ENCODE results near the gene METTL26. TPM values are rescaled to one million over a fixed set of nuclear protein-coding genes. Genes with fewer than 3 reads are reported as not detected.
A peak's percentile ranks its signal among the peaks of the same experiment; 100 is the strongest.

Gene METTL26
- total and polyA plus RNA-seq, 9 of the 15 experiments (the other 6 are each of a cell fraction or from before 2014, with no cell fraction given): 7.3 to 262 (median 80.9) TPM

- TF ChIP-seq DEAF1 (CRISPR knock-in tag; IDR thresholded peaks at IDR 0.05): no peak
- TF ChIP-seq L3MBTL2 (IDR thresholded peaks at IDR 0.05): peak; percentile 89
- TF ChIP-seq TFAP4 (CRISPR knock-in tag; IDR thresholded peaks at IDR 0.05; ENCODE audit: borderline replicate concordance): peak; percentile 43; the same call in 1 of the 2 replicates
- TF ChIP-seq PHF8 (IDR thresholded peaks at IDR 0.05; ENCODE audit: borderline replicate concordance, low read length): peak; percentile 34; the same call in 1 of the 2 replicates
- peak; percentile 90 for TF ChIP-seq VEZF1 (CRISPR knock-in tag; IDR thresholded peaks at IDR 0.05)
- peak; percentile 28; the same call in 1 of the 2 replicates for TF ChIP-seq KAT7 (CRISPR knock-in tag; IDR thresholded peaks at IDR 0.05; ENCODE audit: borderline replicate concordance)
- TF ChIP-seq NFRKB (IDR thresholded peaks at IDR 0.05; ENCODE audit: low read depth): no peak
- no peak for TF ChIP-seq ZNF695 (CRISPR knock-in tag; IDR thresholded peaks at IDR 0.05)
- TF ChIP-seq ELF2 (CRISPR knock-in tag; IDR thresholded peaks at IDR 0.05): peak; percentile 60; the same call in 1 of the 2 replicates
- TF ChIP-seq ZBTB40 (IDR thresholded peaks at IDR 0.05): 0 out of 2 replicates have a peak, but pooled peaks have one; percentile 44
- no peak for TF ChIP-seq ZBTB40 (CRISPR knock-in tag; IDR thresholded peaks at IDR 0.05)
- TF ChIP-seq RBBP5 (IDR thresholded peaks at IDR 0.05; ENCODE audit: borderline replicate concordance, insufficient read depth, low read length, poor library complexity, severe bottlenecking): peak; percentile 55
- TF ChIP-seq XRCC5 (IDR thresholded peaks at IDR 0.05; ENCODE audit: low read depth, low read length): no peak
These were observed 6.3 kb upstream of the METTL26 start (continued) for GRCh38 chr16:642189-643049.
